PC-9 (cell line): ENCODE measurements around the gene BTNL9. TPM values are rescaled to one million over a fixed set of nuclear protein-coding genes. Genes with fewer than 3 reads are reported as not detected.

Source experiments
- BruUV-seq: library from RNA; stranded (reverse); fragments of 400-500 nt; replicated peaks from 2 replicates; lab custom pipeline; 2021; lab: Mats Ljungman, UMichigan
- CTCF ChIA-PET: fragments of 300-600 bp; sonication (Branson Sonifier 250); formaldehyde crosslinking; loops from one replicate; lab custom pipeline; 2022; ENCODE audit warnings: antibody characterized with exemption; lab: Charles Lee
- POLR2A ChIA-PET: fragments of 300-600 bp; sonication (Branson Sonifier 250); formaldehyde crosslinking; loops from one replicate; lab custom pipeline; 2022; ENCODE audit warnings: antibody characterized with exemption; ENCODE audit not compliant: unreplicated experiment; lab: Charles Lee
- DNase-seq, 2 experiments: peaks; one replicate each; pipeline versions ENCODE4 v3.0.0 to v3.0.0-alpha.2; 2015 to 2022; ENCODE audit warnings: mixed read lengths in 1 of 2
- H2AFZ ChIP-seq: fragments of 200-600 bp; sonication (generic); 2 replicates; pipeline ENCODE4 v1.8.1; 2017; ENCODE audit warnings: antibody characterized with exemption
- H3F3A ChIP-seq: fragments of 200-600 bp; sonication (generic); 2 replicates; pipeline ENCODE4 v1.8.1; 2017; ENCODE audit warnings: antibody characterized with exemption, mild to moderate bottlenecking, low read depth; ENCODE audit not compliant: insufficient read depth
- H3K27ac ChIP-seq: fragments of 200-600 bp; sonication (generic); 2 replicates; pipeline ENCODE4 v1.6.1; 2016; ENCODE audit warnings: mixed run types
- H3K27me3 ChIP-seq: fragments of 200-600 bp; sonication (generic); 2 replicates; pipeline ENCODE4 v1.6.1; 2016; ENCODE audit warnings: low read depth, mixed run types; ENCODE audit not compliant: insufficient read depth
- H3K36me3 ChIP-seq: fragments of 200-600 bp; sonication (generic); 2 replicates; pipeline ENCODE4 v1.6.1; 2016; ENCODE audit warnings: low read depth, mixed run types
- H3K4me1 ChIP-seq: fragments of 200-600 bp; sonication (generic); replicated peaks from 2 replicates; pipeline ENCODE4 v1.6.1; 2016; ENCODE audit warnings: mixed run types; ENCODE audit not compliant: insufficient read depth
- H3K4me2 ChIP-seq: fragments of 200-600 bp; sonication (generic); 2 replicates; pipeline ENCODE4 v1.6.1; 2017; ENCODE audit warnings: mixed run types
- H3K4me3 ChIP-seq: fragments of 200-600 bp; sonication (generic); 2 replicates; pipeline ENCODE4 v1.6.1; 2016; ENCODE audit warnings: mixed run types
- H3K79me2 ChIP-seq: fragments of 200-600 bp; sonication (generic); 2 replicates; pipeline ENCODE4 v1.6.1; 2017; ENCODE audit warnings: low read depth, mixed run types
- H3K9me2 ChIP-seq: fragments of 200-600 bp; sonication (generic); 2 replicates; pipeline ENCODE4 v1.8.1; 2017; ENCODE audit warnings: mild to moderate bottlenecking; ENCODE audit not compliant: insufficient read depth
- H3K9me3 ChIP-seq: fragments of 200-600 bp; sonication (generic); 2 replicates; pipeline ENCODE4 v1.8.1; 2016; ENCODE audit warnings: low read depth; ENCODE audit not compliant: insufficient read depth
- H4K20me1 ChIP-seq: fragments of 200-600 bp; sonication (generic); 2 replicates; pipeline ENCODE4 v1.8.1; 2017; ENCODE audit not compliant: insufficient read depth
- EZH2 ChIP-seq: fragments of 200-600 bp; sonication (generic); IDR thresholded peaks from 2 replicates; pipeline ENCODE4 v1.8.0; 2017; ENCODE audit warnings: antibody characterized with exemption, low read depth
- intact Hi-C: fragments of 100-400 bp; cut with micrococcal nuclease; formaldehyde crosslinking; loops from one replicate; pipeline ENCODE4 v1.10.0; 2022; ENCODE audit not compliant: unreplicated experiment
- total RNA-seq: library from RNA; stranded (reverse); gene quantifications from 2 replicates; pipeline ENCODE4 v1.2.3, GENCODE V29; 2021
- TF ChIP-seq, protein P1 (sequence below): fragments of 200-600 bp; sonication (generic); conservative IDR thresholded peaks from 2 replicates; pipeline ENCODE4 v1.6.1; 2017; ENCODE audit warnings: mixed run types, antibody characterized with exemption, mild to moderate bottlenecking, moderate library complexity

The BTNL9 gene
- total RNA-seq, 1 experiment from 2014 or later = not detected

DNA sequence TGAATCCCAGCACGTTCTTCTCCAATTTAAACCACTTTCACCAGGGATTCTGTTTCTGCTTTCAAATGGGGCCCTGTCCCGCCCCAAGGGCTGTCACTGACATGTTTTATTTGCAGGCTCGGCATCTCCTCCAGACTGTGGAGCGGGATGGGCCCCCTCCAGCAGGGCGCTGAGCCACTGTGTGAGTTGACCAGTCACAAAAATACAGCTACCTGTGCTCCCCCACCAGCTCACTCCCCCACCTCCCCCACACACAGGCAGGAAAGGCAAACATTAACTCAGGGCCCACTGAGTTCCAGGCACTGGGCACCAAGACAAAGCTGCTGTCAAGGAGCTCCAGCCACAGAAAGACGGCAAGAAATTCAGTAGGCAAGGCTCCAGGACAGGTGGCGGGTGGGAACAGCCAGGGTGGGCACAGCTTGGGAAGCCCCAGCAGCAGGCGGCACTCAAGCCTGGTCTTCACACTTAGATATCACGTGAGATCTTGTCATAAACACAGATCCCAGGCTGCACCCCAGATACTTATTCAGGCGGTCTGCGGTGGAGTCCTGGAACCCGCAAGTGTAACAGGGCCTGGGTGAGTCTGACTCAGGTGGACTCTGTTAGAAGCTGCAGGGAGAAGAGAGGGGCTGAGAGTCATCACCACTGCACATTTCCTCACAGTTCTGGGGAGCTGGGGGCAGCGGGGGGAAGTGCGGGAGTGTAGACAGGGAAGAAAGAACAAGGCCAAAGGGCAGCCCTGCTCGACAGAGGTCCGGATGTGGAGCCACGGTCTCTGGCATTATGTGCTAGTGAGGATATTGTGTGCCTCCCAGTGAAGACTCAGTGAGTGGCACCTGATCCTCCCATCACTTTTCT lies 46.2 kb downstream of the BTNL9 start:
- Histone ChIP-seq H2AFZ (no peak overlapping the region), H3K9me2 (no peaks in the 10 kb centered on the region), H3K4me1 (no peaks in the 10 kb centered on the region), H3K9me3 (no peaks in the 10 kb centered on the region), H3K36me3 (no peaks in the 10 kb centered on the region), H3K79me2 (no peaks in the 10 kb centered on the region), H3F3A (no peaks in the 10 kb centered on the region), H3K27me3 (peaks cover 62% of the 10 kb centered on the region), H3K4me2 (no peak overlapping the region), H3K27ac (no peak overlapping the region), H4K20me1 (no peaks in the 10 kb centered on the region), H3K4me3 (no peak overlapping the region)
- intact Hi-C loops = no loop called here
- DNase-seq = no peak
- BruUV-seq = no TSS peak
- CTCF ChIA-PET = no interaction called here
- TF ChIP-seq, protein P1, sequence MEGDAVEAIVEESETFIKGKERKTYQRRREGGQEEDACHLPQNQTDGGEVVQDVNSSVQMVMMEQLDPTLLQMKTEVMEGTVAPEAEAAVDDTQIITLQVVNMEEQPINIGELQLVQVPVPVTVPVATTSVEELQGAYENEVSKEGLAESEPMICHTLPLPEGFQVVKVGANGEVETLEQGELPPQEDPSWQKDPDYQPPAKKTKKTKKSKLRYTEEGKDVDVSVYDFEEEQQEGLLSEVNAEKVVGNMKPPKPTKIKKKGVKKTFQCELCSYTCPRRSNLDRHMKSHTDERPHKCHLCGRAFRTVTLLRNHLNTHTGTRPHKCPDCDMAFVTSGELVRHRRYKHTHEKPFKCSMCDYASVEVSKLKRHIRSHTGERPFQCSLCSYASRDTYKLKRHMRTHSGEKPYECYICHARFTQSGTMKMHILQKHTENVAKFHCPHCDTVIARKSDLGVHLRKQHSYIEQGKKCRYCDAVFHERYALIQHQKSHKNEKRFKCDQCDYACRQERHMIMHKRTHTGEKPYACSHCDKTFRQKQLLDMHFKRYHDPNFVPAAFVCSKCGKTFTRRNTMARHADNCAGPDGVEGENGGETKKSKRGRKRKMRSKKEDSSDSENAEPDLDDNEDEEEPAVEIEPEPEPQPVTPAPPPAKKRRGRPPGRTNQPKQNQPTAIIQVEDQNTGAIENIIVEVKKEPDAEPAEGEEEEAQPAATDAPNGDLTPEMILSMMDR = no peak
- TF ChIP-seq EZH2 = no peak
- POLR2A ChIA-PET = no interaction called here

DNA sequence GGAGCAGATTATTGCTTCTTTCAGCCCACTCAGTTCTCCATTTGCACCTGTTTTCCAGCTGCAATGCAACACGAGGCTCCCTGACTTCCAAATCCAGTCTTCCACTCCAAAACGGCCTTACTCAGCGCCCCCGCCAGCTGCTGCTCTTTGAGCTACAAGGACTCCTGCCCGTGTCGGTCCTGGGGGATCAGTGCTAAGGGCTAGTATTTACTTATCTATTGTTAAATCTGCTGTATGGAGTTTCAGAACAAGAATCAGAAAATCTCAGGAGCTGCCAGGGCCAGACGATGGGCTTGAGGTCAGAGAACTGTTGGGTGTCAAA lies 46.8 kb downstream of the BTNL9 start:
- H3K27ac ChIP-seq = no peak overlapping the region
- no peaks in the 10 kb centered on the region for H3K36me3 ChIP-seq
- H3K9me3 ChIP-seq = no peaks in the 10 kb centered on the region
- intact Hi-C loops = no loop called here
- H2AFZ ChIP-seq = no peak overlapping the region
- no TSS peak for BruUV-seq
- peaks cover 56% of the 10 kb centered on the region for H3K27me3 ChIP-seq
- no peaks in the 10 kb centered on the region for H3F3A ChIP-seq
- no peaks in the 10 kb centered on the region for H3K4me1 ChIP-seq
- no peak overlapping the region for H3K4me2 ChIP-seq
- ChIA-PET POLR2A (interaction anchor here (0.7 kb wide), 1 partner anchor 226 kb away, joined by 3 read pairs; no protein-coding TSS in a partner anchor), CTCF (no interaction called here)
- H4K20me1 ChIP-seq = no peaks in the 10 kb centered on the region
- DNase-seq = no peak
- H3K79me2 ChIP-seq = no peaks in the 10 kb centered on the region
- no peaks in the 10 kb centered on the region for H3K9me2 ChIP-seq
- TF ChIP-seq, protein P1 = no peak
- TF ChIP-seq EZH2 = no peak
- H3K4me3 ChIP-seq = no peak overlapping the region

DNA sequence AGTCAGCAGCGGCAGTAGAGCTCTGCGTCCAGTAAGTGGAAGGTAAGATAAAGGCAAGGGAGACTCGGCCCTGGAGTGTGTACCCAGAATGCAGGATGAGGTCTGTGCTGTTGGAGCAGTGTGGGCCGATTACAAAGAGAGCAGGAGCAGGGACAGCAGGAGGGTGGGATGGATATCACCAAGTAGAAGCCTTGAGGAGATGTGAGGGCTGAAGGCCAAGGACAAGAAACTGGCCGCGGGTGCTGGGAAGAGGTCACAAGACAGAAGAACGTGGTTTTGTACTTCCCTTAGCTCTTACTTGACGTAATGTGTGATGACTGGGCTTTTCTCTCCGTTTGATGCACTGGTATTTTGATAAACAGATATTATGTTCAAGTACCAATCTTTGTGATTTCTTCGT lies 47.2 kb downstream of the BTNL9 start:
- no peaks in the 10 kb centered on the region for H3K9me3 ChIP-seq
- no peaks in the 10 kb centered on the region for H3F3A ChIP-seq
- H3K9me2 ChIP-seq = no peaks in the 10 kb centered on the region
- peaks cover 51% of the 10 kb centered on the region for H3K27me3 ChIP-seq
- no TSS peak for BruUV-seq
- no peak overlapping the region for H3K27ac ChIP-seq
- DNase-seq = no peak
- no peaks in the 10 kb centered on the region for H3K36me3 ChIP-seq
- CTCF ChIA-PET = no interaction called here
- no peaks in the 10 kb centered on the region for H3K79me2 ChIP-seq
- H3K4me3 ChIP-seq = no peak overlapping the region
- H3K4me2 ChIP-seq = no peak overlapping the region
- H2AFZ ChIP-seq = no peak overlapping the region
- intact Hi-C loops = no loop called here
- no peaks in the 10 kb centered on the region for H3K4me1 ChIP-seq
- POLR2A ChIA-PET = interaction anchor here (0.7 kb wide), 1 partner anchor 227 kb away, joined by 3 read pairs; no protein-coding TSS in a partner anchor
- no peaks in the 10 kb centered on the region for H4K20me1 ChIP-seq
- no peak for TF ChIP-seq EZH2
- TF ChIP-seq, protein P1 = no peak
